Trophoblast cell (in vitro differentiated cells and primary cell): Measurements from ENCODE around the gene DEPDC5.
A peak's percentile ranks its signal among the peaks of the same experiment; 100 is the strongest.

Source experiments
- DNase-seq, 2 donors: peaks; one replicate each; pipeline ENCODE4 v3.0.0-alpha.2; 2016
- H2AFZ ChIP-seq: 2 replicates; pipeline ENCODE4 v1.6.1; 2013; ENCODE audit warnings: low read length, moderate library complexity, mild to moderate bottlenecking; ENCODE audit not compliant: insufficient read depth, poor library complexity
- H2AK5ac ChIP-seq: 2 replicates; pipeline ENCODE4 v1.6.1; 2013; ENCODE audit warnings: mild to moderate bottlenecking, low read length
- H2BK120ac ChIP-seq: 2 replicates; pipeline ENCODE4 v1.6.1; 2013; ENCODE audit warnings: low read length, mild to moderate bottlenecking, moderate library complexity; ENCODE audit not compliant: insufficient read depth, poor library complexity
- H2BK12ac ChIP-seq: 2 replicates; pipeline ENCODE4 v1.6.1; 2013; ENCODE audit warnings: mild to moderate bottlenecking, low read length, moderate library complexity
- H2BK5ac ChIP-seq: 2 replicates; pipeline ENCODE4 v1.6.1; 2013; ENCODE audit warnings: low read length, low read depth, moderate library complexity, mild to moderate bottlenecking; ENCODE audit not compliant: poor library complexity
- H3K14ac ChIP-seq: 2 replicates; pipeline ENCODE4 v1.6.1; 2013; ENCODE audit warnings: mild to moderate bottlenecking, low read length
- H3K18ac ChIP-seq: 2 replicates; pipeline ENCODE4 v1.6.1; 2013; ENCODE audit warnings: mild to moderate bottlenecking, low read length
- H3K23ac ChIP-seq: 2 replicates; pipeline ENCODE4 v1.6.1; 2013; ENCODE audit warnings: low read length
- H3K27ac ChIP-seq: 2 replicates; pipeline ENCODE4 v1.5.1; 2013; ENCODE audit warnings: low read depth, mild to moderate bottlenecking, inconsistent platforms, low read length, moderate library complexity
- H3K27me3 ChIP-seq: 2 replicates; pipeline ENCODE4 v1.6.1; 2013; ENCODE audit warnings: inconsistent platforms, mild to moderate bottlenecking, low read length, moderate library complexity; ENCODE audit not compliant: insufficient read depth
- H3K36me3 ChIP-seq, 2 experiments: 1 replicate in 1 of 2; 2 replicates in 1 of 2; pipeline ENCODE4 v1.6.1; 2013; ENCODE audit warnings: low read length in 2 of 2, mild to moderate bottlenecking in 2 of 2, moderate library complexity in 1 of 2; ENCODE audit not compliant: insufficient read depth in 2 of 2, control insufficient read depth in 1 of 2
- H3K4ac ChIP-seq: 2 replicates; pipeline ENCODE4 v1.6.1; 2013; ENCODE audit warnings: low read depth, mild to moderate bottlenecking, low read length, moderate library complexity
- H3K4me1 ChIP-seq, 2 experiments: 1 replicate in 1 of 2; 2 replicates in 1 of 2; pipeline ENCODE4 v1.6.1; 2013; ENCODE audit warnings: low read length in 2 of 2, mild to moderate bottlenecking in 2 of 2, moderate library complexity in 1 of 2; ENCODE audit not compliant: insufficient read depth in 2 of 2, control insufficient read depth in 1 of 2
- H3K4me2 ChIP-seq: 2 replicates; pipeline ENCODE4 v1.6.1; 2013; ENCODE audit warnings: inconsistent platforms, mild to moderate bottlenecking, low read length, moderate library complexity
- H3K4me3 ChIP-seq: 2 replicates; pipeline ENCODE4 v1.5.1; 2013; ENCODE audit warnings: mild to moderate bottlenecking, low read depth, low read length, inconsistent platforms
- H3K79me1 ChIP-seq: one replicate; pipeline ENCODE4 v1.6.1; 2013; ENCODE audit warnings: low read length
- H3K79me2 ChIP-seq: 2 replicates; pipeline ENCODE4 v1.6.1; 2013; ENCODE audit warnings: low read length, mild to moderate bottlenecking; ENCODE audit not compliant: control insufficient read depth, insufficient read depth, poor library complexity
- H3K9ac ChIP-seq: 2 replicates; pipeline ENCODE4 v1.6.1; 2013; ENCODE audit warnings: mild to moderate bottlenecking, low read length
- H3K9me3 ChIP-seq: 2 replicates; pipeline ENCODE4 v1.6.1; 2013; ENCODE audit warnings: low read depth, mild to moderate bottlenecking, control low read depth, inconsistent platforms, low read length; ENCODE audit not compliant: insufficient read depth
- H4K12ac ChIP-seq: 2 replicates; pipeline ENCODE4 v1.6.1; 2013; ENCODE audit warnings: low read depth, mild to moderate bottlenecking, low read length, moderate library complexity
- H4K8ac ChIP-seq: 2 replicates; pipeline ENCODE4 v1.6.1; 2013; ENCODE audit warnings: low read depth, mild to moderate bottlenecking, low read length, moderate library complexity
- H4K91ac ChIP-seq: one replicate; pipeline ENCODE4 v1.6.1; 2013; ENCODE audit warnings: low read depth, mild to moderate bottlenecking, low read length, moderate library complexity
- WGBS: extraction: QIAGEN DNeasy Blood & Tissue Kit; methylation state at CpG from one replicate; pipeline ENCODE4 v1.1.7; 2013; ENCODE audit warnings: missing lambda C conversion rate; ENCODE audit not compliant: insufficient read length, insufficient coverage; ENCODE audit errors: extremely low coverage; 5-methylcytosine and 5-hydroxymethylcytosine counted together

The DEPDC5 gene

GRCh38 chr22:31843526-31843925, 89.7 kb downstream of the DEPDC5 start:
- H3K23ac ChIP-seq = no peak overlapping the region
- H3K4me1 ChIP-seq = no peaks in the 10 kb centered on the region
- peaks cover 36 to 39% of the 10 kb centered on the region in 2 experiments for H3K36me3 ChIP-seq
- H2BK12ac ChIP-seq = no peak overlapping the region
- no peaks in the 10 kb centered on the region for H3K27me3 ChIP-seq
- H2BK5ac ChIP-seq = no peak overlapping the region
- no peak overlapping the region for H2AK5ac ChIP-seq
- H3K79me2 ChIP-seq = no peaks in the 10 kb centered on the region
- no peak overlapping the region for H2BK120ac ChIP-seq
- H3K4me3 ChIP-seq = no peak overlapping the region
- H3K4me2 ChIP-seq = no peak overlapping the region
- H3K9me3 ChIP-seq = peaks cover 4% of the 10 kb centered on the region
- no peak overlapping the region for H4K91ac ChIP-seq
- no peak overlapping the region for H3K9ac ChIP-seq
- no peak overlapping the region for H3K27ac ChIP-seq
- no CpG with 5 or more reads among the region's 4 CpGs for WGBS
- H3K4ac ChIP-seq = no peak overlapping the region
- no peaks in the 10 kb centered on the region for H3K79me1 ChIP-seq
- H4K8ac ChIP-seq = no peak overlapping the region
- H4K12ac ChIP-seq = no peak overlapping the region
- H3K14ac ChIP-seq = no peak overlapping the region
- DNase-seq = no peak
- no peak overlapping the region for H2AFZ ChIP-seq
- H3K18ac ChIP-seq = no peak overlapping the region

DNA sequence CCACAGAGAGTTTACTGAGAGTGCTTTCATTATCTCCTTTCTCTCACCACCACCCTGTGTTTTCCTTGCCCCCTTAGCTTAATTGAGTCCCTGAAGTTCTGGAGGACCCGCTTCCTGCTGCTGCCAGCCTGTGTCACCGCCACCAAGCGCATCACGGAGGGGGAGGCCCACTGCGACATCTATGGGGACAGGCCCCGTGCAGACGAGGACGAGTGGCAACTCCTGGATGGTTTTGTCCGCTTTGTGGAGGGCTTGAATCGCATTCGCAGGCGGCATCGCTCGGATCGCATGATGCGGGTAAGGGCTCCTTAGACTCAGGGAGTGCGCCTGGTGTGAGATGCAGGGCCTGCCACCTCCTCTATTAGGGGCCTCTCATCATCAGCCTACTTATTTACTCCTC, 91.1 kb downstream of the DEPDC5 start:
- no peak overlapping the region for H3K4ac ChIP-seq
- no peak overlapping the region for H3K23ac ChIP-seq
- no peak overlapping the region for H2AFZ ChIP-seq
- no peak overlapping the region for H4K91ac ChIP-seq
- no peak overlapping the region for H3K14ac ChIP-seq
- no peak overlapping the region for H2BK120ac ChIP-seq
- H3K79me1 ChIP-seq = no peaks in the 10 kb centered on the region
- H3K9me3 ChIP-seq = peaks cover 4% of the 10 kb centered on the region
- no peak overlapping the region for H4K8ac ChIP-seq
- H2AK5ac ChIP-seq = no peak overlapping the region
- no peak overlapping the region for H3K27ac ChIP-seq
- no peaks in the 10 kb centered on the region for H3K4me1 ChIP-seq
- H4K12ac ChIP-seq = no peak overlapping the region
- no CpG with 5 or more reads among the region's 17 CpGs for WGBS
- no peak overlapping the region for H3K4me2 ChIP-seq
- no peak overlapping the region for H2BK5ac ChIP-seq
- no peaks in the 10 kb centered on the region for H3K79me2 ChIP-seq
- no peak overlapping the region for H3K4me3 ChIP-seq
- no peaks in the 10 kb centered on the region for H3K27me3 ChIP-seq
- no peak for DNase-seq
- H3K9ac ChIP-seq = no peak overlapping the region
- no peak overlapping the region for H2BK12ac ChIP-seq
- peaks cover 36 to 43% of the 10 kb centered on the region in 2 experiments for H3K36me3 ChIP-seq
- no peak overlapping the region for H3K18ac ChIP-seq

DNA sequence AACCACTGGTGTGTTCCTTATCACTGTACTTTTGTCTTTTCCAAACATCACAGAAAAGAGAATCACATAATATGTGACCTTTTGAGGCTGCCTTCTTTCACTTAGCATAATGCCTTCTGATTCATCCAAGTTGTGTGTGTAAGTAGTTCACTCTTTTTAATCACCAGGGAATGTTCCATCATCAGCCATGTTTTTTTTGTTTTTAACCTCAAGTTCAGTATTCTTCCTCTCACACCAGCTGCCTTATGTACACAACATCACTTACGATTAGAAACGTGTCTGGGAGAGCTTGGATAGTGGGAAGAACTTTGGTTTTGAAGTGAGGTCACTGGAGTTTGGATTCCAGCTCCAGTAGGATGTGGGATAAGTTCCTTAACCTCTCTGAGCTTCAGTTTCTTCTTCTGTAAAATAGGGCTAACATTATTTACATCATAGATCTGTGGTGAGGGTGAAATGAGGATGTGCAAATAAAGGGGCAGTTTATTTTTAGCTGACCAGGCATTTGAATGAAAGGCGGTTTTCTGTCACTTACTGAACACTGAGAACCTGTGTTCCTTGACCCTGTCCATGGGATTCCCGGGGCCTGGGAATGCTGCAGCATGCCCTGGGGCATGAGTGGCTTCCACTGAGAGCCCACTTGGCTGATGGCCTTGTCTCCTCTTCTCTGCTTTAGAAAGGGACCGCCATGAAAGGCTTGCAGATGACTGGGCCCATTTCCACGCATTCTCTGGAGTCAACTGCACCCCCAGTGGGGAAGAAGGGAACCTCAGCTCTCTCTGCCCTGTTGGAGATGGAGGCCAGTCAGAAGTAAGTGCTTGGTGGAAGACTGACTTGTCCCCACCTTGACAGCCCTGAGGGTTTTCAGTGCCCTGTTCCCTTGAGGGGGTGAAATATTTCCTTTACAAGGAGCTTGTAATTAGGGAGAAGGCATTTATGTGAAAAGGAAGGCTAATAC, 92.6 kb downstream of the DEPDC5 start:
- H2BK120ac ChIP-seq = no peak overlapping the region
- no peaks in the 10 kb centered on the region for H3K79me2 ChIP-seq
- H3K4me1 ChIP-seq = no peaks in the 10 kb centered on the region
- H3K27ac ChIP-seq = no peak overlapping the region
- H3K9ac ChIP-seq = no peak overlapping the region
- H3K9me3 ChIP-seq = peaks cover 4% of the 10 kb centered on the region
- no peak overlapping the region for H3K4ac ChIP-seq
- no peak overlapping the region for H2AK5ac ChIP-seq
- peaks cover 30 to 42% of the 10 kb centered on the region in 2 experiments for H3K36me3 ChIP-seq
- no CpG with 5 or more reads among the region's 6 CpGs for WGBS
- H3K18ac ChIP-seq = no peak overlapping the region
- no peak overlapping the region for H2BK12ac ChIP-seq
- no peaks in the 10 kb centered on the region for H3K79me1 ChIP-seq
- H3K4me2 ChIP-seq = no peak overlapping the region
- no peak overlapping the region for H4K8ac ChIP-seq
- H3K4me3 ChIP-seq = no peak overlapping the region
- H3K14ac ChIP-seq = no peak overlapping the region
- H4K12ac ChIP-seq = no peak overlapping the region
- H3K27me3 ChIP-seq = no peaks in the 10 kb centered on the region
- no peak overlapping the region for H4K91ac ChIP-seq
- no peak overlapping the region for H2BK5ac ChIP-seq
- DNase-seq = peak in 1 of 2 donors; percentile 10
- no peak overlapping the region for H3K23ac ChIP-seq
- no peak overlapping the region for H2AFZ ChIP-seq

DNA sequence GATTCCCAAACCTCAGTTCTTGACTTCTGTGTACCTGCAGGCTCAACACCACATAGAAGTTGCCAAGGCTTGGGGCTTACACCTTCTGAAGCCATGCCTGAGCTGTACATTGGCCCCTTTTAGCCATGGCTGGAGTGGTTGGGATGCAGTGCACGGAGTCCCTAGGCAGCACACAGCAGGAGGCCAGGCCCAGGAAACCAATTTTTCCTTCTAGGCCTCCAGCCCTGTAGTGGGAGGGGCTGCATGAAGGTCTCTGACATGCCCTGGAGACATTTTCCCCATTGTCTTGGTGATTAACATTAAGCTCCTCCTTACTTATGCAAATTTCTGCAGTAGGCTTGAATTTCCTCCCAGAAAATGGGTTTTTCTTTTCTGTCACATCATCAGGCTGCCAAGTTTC, 94.6 kb downstream of the DEPDC5 start:
- Histone ChIP-seq H3K9me3 (peaks cover 4% of the 10 kb centered on the region), H4K91ac (no peak overlapping the region), H3K27me3 (no peaks in the 10 kb centered on the region), H3K4me3 (no peak overlapping the region), H2AFZ (no peak overlapping the region), H2BK5ac (no peak overlapping the region), H4K8ac (no peak overlapping the region), H2BK12ac (no peak overlapping the region), H3K18ac (no peak overlapping the region), H3K23ac (no peak overlapping the region), H2BK120ac (no peak overlapping the region), H3K4ac (no peak overlapping the region), H2AK5ac (no peak overlapping the region), H3K79me2 (no peaks in the 10 kb centered on the region), H3K27ac (no peak overlapping the region), H4K12ac (no peak overlapping the region), H3K4me1 (no peaks in the 10 kb centered on the region), H3K36me3 (peaks cover 28 to 43% of the 10 kb centered on the region in 2 experiments), H3K9ac (no peak overlapping the region), H3K79me1 (no peaks in the 10 kb centered on the region), H3K14ac (no peak overlapping the region), H3K4me2 (no peak overlapping the region)
- no CpG with 5 or more reads among the region's 1 CpG for WGBS
- DNase-seq = no peak
